H9 (cell line): ENCODE results near the gene MINDY4. TPM values are rescaled to one million over a fixed set of nuclear protein-coding genes. Genes with fewer than 3 reads are reported as not detected.

Source experiments
- DNase-seq: peaks from one replicate; pipeline ENCODE4 v3.0.0-alpha.2; 2017
- H2AFZ ChIP-seq: one replicate; pipeline ENCODE4 v1.6.1; 2013; ENCODE audit warnings: mild to moderate bottlenecking, low read length, control low read depth, moderate library complexity
- H2AK5ac ChIP-seq: 2 replicates; pipeline ENCODE4 v1.6.1; 2013; ENCODE audit warnings: low read length, control low read depth, mixed read lengths; ENCODE audit not compliant: insufficient read length
- H2BK120ac ChIP-seq: one replicate; pipeline ENCODE4 v1.6.1; 2013; ENCODE audit warnings: low read depth, mild to moderate bottlenecking, low read length, control low read depth, inconsistent platforms; ENCODE audit not compliant: poor library complexity, severe bottlenecking
- H2BK12ac ChIP-seq: 2 replicates; pipeline ENCODE4 v1.6.1; 2013; ENCODE audit warnings: low read length, control low read depth, mixed read lengths, low read depth; ENCODE audit not compliant: insufficient read length
- H2BK15ac ChIP-seq: 2 replicates; pipeline ENCODE4 v1.6.1; 2013; ENCODE audit warnings: low read depth, low read length, control low read depth
- H2BK20ac ChIP-seq: one replicate; pipeline ENCODE4 v1.6.1; 2013; ENCODE audit warnings: low read depth, mild to moderate bottlenecking, low read length, control low read depth, inconsistent platforms; ENCODE audit not compliant: poor library complexity, severe bottlenecking
- H2BK5ac ChIP-seq: 2 replicates; pipeline ENCODE4 v1.6.1; 2013; ENCODE audit warnings: low read length, control low read depth, mixed read lengths; ENCODE audit not compliant: insufficient read length
- H3K14ac ChIP-seq: 2 replicates; pipeline ENCODE4 v1.6.1; 2013; ENCODE audit warnings: low read length, control low read depth; ENCODE audit not compliant: insufficient read depth
- H3K18ac ChIP-seq: 2 replicates; pipeline ENCODE4 v1.6.1; 2013; ENCODE audit warnings: low read depth, mild to moderate bottlenecking, mixed read lengths, low read length, control low read depth; ENCODE audit not compliant: insufficient read length
- H3K23ac ChIP-seq: 2 replicates; pipeline ENCODE4 v1.6.1; 2013; ENCODE audit warnings: low read length, control low read depth, mixed read lengths, low read depth; ENCODE audit not compliant: insufficient read length
- H3K23me2 ChIP-seq: 2 replicates; pipeline ENCODE4 v1.6.1; 2013; ENCODE audit warnings: low read depth, mild to moderate bottlenecking, mixed read lengths, low read length, control low read depth; ENCODE audit not compliant: insufficient read length, poor library complexity, severe bottlenecking
- H3K27ac ChIP-seq: 2 replicates; pipeline ENCODE4 v1.5.1; 2013; ENCODE audit warnings: low read length, control low read depth, mixed read lengths, low read depth; ENCODE audit not compliant: insufficient read length
- H3K27me3 ChIP-seq: 2 replicates; pipeline ENCODE4 v1.6.1; 2013; ENCODE audit warnings: low read length, control low read depth, inconsistent platforms; ENCODE audit not compliant: insufficient read depth
- H3K4ac ChIP-seq: 2 replicates; pipeline ENCODE4 v1.6.1; 2013; ENCODE audit warnings: low read depth, mild to moderate bottlenecking, control low read depth, inconsistent platforms, low read length, moderate library complexity
- H3K4me1 ChIP-seq: 2 replicates; pipeline ENCODE4 v1.6.1; 2013; ENCODE audit warnings: low read length, control low read depth, inconsistent platforms; ENCODE audit not compliant: insufficient read depth
- H3K4me2 ChIP-seq: 2 replicates; pipeline ENCODE4 v1.6.1; 2013; ENCODE audit warnings: low read length, control low read depth, mixed read lengths; ENCODE audit not compliant: insufficient read length, insufficient read depth
- H3K56ac ChIP-seq: 2 replicates; pipeline ENCODE4 v1.6.1; 2013; ENCODE audit warnings: low read depth, mild to moderate bottlenecking, mixed read lengths, low read length, control low read depth; ENCODE audit not compliant: insufficient read length
- H3K79me1 ChIP-seq: 2 replicates; pipeline ENCODE4 v1.6.1; 2013; ENCODE audit warnings: low read depth, mild to moderate bottlenecking, moderate library complexity, low read length, control low read depth, inconsistent platforms; ENCODE audit not compliant: insufficient read depth, poor library complexity, severe bottlenecking
- H3K79me2 ChIP-seq: 2 replicates; pipeline ENCODE4 v1.6.1; 2013; ENCODE audit warnings: low read length, control low read depth, inconsistent platforms; ENCODE audit not compliant: insufficient read depth
- H3K9ac ChIP-seq: 2 replicates; pipeline ENCODE4 v1.6.1; 2013; ENCODE audit warnings: low read length, control low read depth, mixed read lengths; ENCODE audit not compliant: insufficient read length; ENCODE audit errors: extremely low read depth
- H3K9me3 ChIP-seq: one replicate; pipeline ENCODE4 v1.6.1; 2013; ENCODE audit warnings: low read depth, low read length, inconsistent platforms; ENCODE audit not compliant: control insufficient read depth
- H3T11ph ChIP-seq: one replicate; pipeline ENCODE4 v1.6.1; 2013; ENCODE audit warnings: mild to moderate bottlenecking, low read length, control low read depth, inconsistent platforms
- H4K20me1 ChIP-seq: one replicate; pipeline ENCODE4 v1.6.1; 2013; ENCODE audit not compliant: control insufficient read depth, insufficient read length, insufficient read depth
- H4K5ac ChIP-seq: 2 replicates; pipeline ENCODE4 v1.6.1; 2013; ENCODE audit warnings: low read depth, mild to moderate bottlenecking, mixed read lengths, low read length, control low read depth; ENCODE audit not compliant: insufficient read length
- H4K8ac ChIP-seq: replicated peaks from 2 replicates; pipeline ENCODE4 v1.6.1; 2013; ENCODE audit warnings: low read length, control low read depth, mixed read lengths, low read depth; ENCODE audit not compliant: insufficient read length
- H4K91ac ChIP-seq: 2 replicates; pipeline ENCODE4 v1.6.1; 2013; ENCODE audit warnings: low read depth, mild to moderate bottlenecking, moderate library complexity, mixed read lengths, low read length, control low read depth; ENCODE audit not compliant: insufficient read length
- H3K27ac Mint-ChIP-seq, 3 experiments: 2 replicates in 2 of 3; 3 replicates in 1 of 3; pipeline ENCODE4 v1.8.0; 2020 to 2021; ENCODE audit warnings: mixed read lengths in 3 of 3, mild to moderate bottlenecking in 1 of 3, moderate library complexity in 1 of 3
- H3K27me3 Mint-ChIP-seq: 2 replicates; pipeline ENCODE4 v1.8.0; 2021; ENCODE audit warnings: low read depth, mild to moderate bottlenecking, moderate library complexity, mixed read lengths
- H3K36me3 Mint-ChIP-seq, 3 experiments: 2 replicates in 2 of 3; 3 replicates in 1 of 3; pipeline ENCODE4 v1.8.0; 2020 to 2021; ENCODE audit warnings: low read depth in 3 of 3, mixed read lengths in 3 of 3; ENCODE audit not compliant: insufficient read depth in 1 of 3
- H3K4me1 Mint-ChIP-seq, 2 experiments: 2 replicates each; pipeline ENCODE4 v1.8.0; 2020; ENCODE audit warnings: mixed read lengths in 2 of 2
- H3K4me3 Mint-ChIP-seq, 2 experiments: 2 replicates in 1 of 2; 3 replicates in 1 of 2; pipeline ENCODE4 v1.8.0; 2020 to 2021; ENCODE audit warnings: mild to moderate bottlenecking in 2 of 2, mixed read lengths in 2 of 2, moderate library complexity in 1 of 2
- H3K9me3 Mint-ChIP-seq, 2 experiments: 2 replicates in 1 of 2; 3 replicates in 1 of 2; pipeline ENCODE4 v1.8.0; 2020; ENCODE audit warnings: mild to moderate bottlenecking in 2 of 2, mixed read lengths in 2 of 2, moderate library complexity in 1 of 2
- CTCF ChIP-seq: fragments of 200-600 bp; sonication (generic); conservative IDR thresholded peaks from 3 replicates; pipeline ENCODE4 v1.8.0; 2021; ENCODE audit warnings: antibody characterized with exemption, mild to moderate bottlenecking
- WGBS: extraction: QIAGEN DNeasy Blood & Tissue Kit; methylation state at CpG from one replicate; pipeline ENCODE4 v1.1.7; 2013; ENCODE audit warnings: missing lambda C conversion rate, low lambda C conversion rate, mixed read lengths; ENCODE audit not compliant: insufficient read length; ENCODE audit errors: extremely low coverage; 5-methylcytosine and 5-hydroxymethylcytosine counted together
- total RNA-seq: library from RNA; stranded (reverse); gene quantifications from 2 replicates; pipeline ENCODE4 v1.2.1, GENCODE V29; 2021

Gene MINDY4
- total RNA-seq, 1 experiment from 2014 or later, result 3.1 TPM

- no peak for TF ChIP-seq CTCF
- H2AFZ ChIP-seq, result no peak overlapping the region
Observed at GRCh38 chr7:30925913-30926312, 154.7 kb downstream of the MINDY4 start.

More at GRCh38 chr7:30925913-30926312, 154.7 kb downstream of the MINDY4 start:
- H4K8ac ChIP-seq, result no peak overlapping the region
- DNase-seq, result peak; percentile 11
- no peak overlapping the region; the same call in 1 of the 2 replicates for H3K14ac ChIP-seq
- no peak overlapping the region for H3K4me2 ChIP-seq
- H3K23ac ChIP-seq, result no peak overlapping the region
- H3K56ac ChIP-seq, result no peak overlapping the region
- Mint-ChIP-seq H3K36me3 (no peaks in the 10 kb centered on the region), H3K9me3 (no peaks in the 10 kb centered on the region; a peak in 1 of 5 replicates), H3K4me1 (peaks cover 0 to 3% of the 10 kb centered on the region in 2 experiments; a peak in 2 of 4 replicates), H3K27ac (no peak overlapping the region; a peak in 1 of 7 replicates), H3K4me3 (no peak overlapping the region), H3K27me3 (peaks cover 39% of the 10 kb centered on the region)
- no peak overlapping the region for H3K4ac ChIP-seq
- H2AK5ac ChIP-seq, result no peak overlapping the region
- no peak overlapping the region for H2BK5ac ChIP-seq
- no peak overlapping the region for H2BK20ac ChIP-seq
- no peaks in the 10 kb centered on the region for H4K20me1 ChIP-seq
- H3K79me2 ChIP-seq, result no peaks in the 10 kb centered on the region
- H4K5ac ChIP-seq, result no peak overlapping the region
- no peak overlapping the region for H2BK15ac ChIP-seq
- no peak overlapping the region for H3K9ac ChIP-seq
- WGBS, result no CpG with 5 or more reads among the region's 5 CpGs
- H2BK12ac ChIP-seq, result no peak overlapping the region
- H3K9me3 ChIP-seq, result no peaks in the 10 kb centered on the region
- H3K27me3 ChIP-seq, result no peaks in the 10 kb centered on the region
- no peak overlapping the region for H4K91ac ChIP-seq
- no peak overlapping the region for H3K18ac ChIP-seq
- H3K27ac ChIP-seq, result no peak overlapping the region
- H3K4me1 ChIP-seq, result no peaks in the 10 kb centered on the region
- H3K23me2 ChIP-seq, result no peaks in the 10 kb centered on the region
- H2BK120ac ChIP-seq, result no peak overlapping the region
- no peaks in the 10 kb centered on the region for H3K79me1 ChIP-seq
- no peak overlapping the region for H3T11ph ChIP-seq
